CD8-positive, alpha-beta memory T cell (primary cell): ENCODE measurements around the gene VEZF1. TPM values are rescaled to one million over a fixed set of nuclear protein-coding genes. Genes with fewer than 3 reads are reported as not detected.
A peak's percentile ranks its signal among the peaks of the same experiment; 100 is the strongest.

Source experiments
- CTCF ChIA-PET: fragments of 350-600 bp; sonication (Branson Sonifier 250); formaldehyde crosslinking; loops from one replicate; lab custom pipeline; 2021; ENCODE audit warnings: antibody characterized with exemption; lab: Charles Lee
- POLR2A ChIA-PET: fragments of 350-600 bp; sonication (Branson Sonifier 250); formaldehyde crosslinking; loops from one replicate; lab custom pipeline; 2021; ENCODE audit warnings: antibody characterized with exemption; lab: Charles Lee
- DNase-seq, 5 donors: peaks; one replicate each; pipeline versions ENCODE4 v3.0.0 to v3.0.0-alpha.2; 2020 to 2022; ENCODE audit warnings: mixed read lengths in 1 of 5
- H3K27ac ChIP-seq: one replicate; pipeline ENCODE4 v1.7.0; 2013; ENCODE audit warnings: low read depth, mild to moderate bottlenecking, low read length, moderate library complexity
- H3K27me3 ChIP-seq: 2 replicates; pipeline ENCODE4 v1.7.0; 2013; ENCODE audit warnings: low read length, mild to moderate bottlenecking; ENCODE audit not compliant: insufficient read depth, poor library complexity, severe bottlenecking
- H3K36me3 ChIP-seq: 2 replicates; pipeline ENCODE4 v1.7.0; 2013; ENCODE audit warnings: mild to moderate bottlenecking, low read length, moderate library complexity; ENCODE audit not compliant: insufficient read depth
- H3K4me1 ChIP-seq: 2 replicates; pipeline ENCODE4 v1.7.0; 2013; ENCODE audit warnings: mild to moderate bottlenecking, low read length, moderate library complexity; ENCODE audit not compliant: insufficient read depth
- H3K4me3 ChIP-seq: 2 replicates; pipeline ENCODE4 v1.7.0; 2013; ENCODE audit warnings: mild to moderate bottlenecking, low read length
- H3K9me3 ChIP-seq: 2 replicates; pipeline ENCODE4 v1.7.0; 2013; ENCODE audit warnings: mild to moderate bottlenecking, low read length
- H3K27ac Mint-ChIP-seq, 8 donors: one replicate each; pipeline ENCODE4 v1.8.0; 2020 to 2021; ENCODE audit warnings: mixed read lengths in 8 of 8, mild to moderate bottlenecking in 6 of 8, inconsistent platforms in 3 of 8, moderate library complexity in 3 of 8
- H3K27me3 Mint-ChIP-seq, 2 donors: one replicate each; pipeline ENCODE4 v1.8.0; 2020 to 2021; ENCODE audit warnings: mixed read lengths in 2 of 2, mild to moderate bottlenecking in 1 of 2, moderate library complexity in 1 of 2
- H3K36me3 Mint-ChIP-seq, 3 donors: one replicate each; pipeline ENCODE4 v1.8.0; 2020 to 2021; ENCODE audit warnings: mixed read lengths in 3 of 3, inconsistent platforms in 1 of 3, mild to moderate bottlenecking in 1 of 3
- H3K4me1 Mint-ChIP-seq, 3 donors: one replicate each; pipeline ENCODE4 v1.8.0; 2020 to 2021; ENCODE audit warnings: mixed read lengths in 3 of 3, inconsistent platforms in 1 of 3, mild to moderate bottlenecking in 1 of 3
- H3K4me3 Mint-ChIP-seq, 7 donors: one replicate each; pipeline ENCODE4 v1.8.0; 2020 to 2021; ENCODE audit warnings: mixed read lengths in 7 of 7, mild to moderate bottlenecking in 6 of 7, moderate library complexity in 4 of 7, inconsistent platforms in 2 of 7
- H3K9me3 Mint-ChIP-seq, 5 donors: one replicate each; pipeline ENCODE4 v1.8.0; 2020 to 2022; ENCODE audit warnings: mixed read lengths in 5 of 5, mild to moderate bottlenecking in 3 of 5, moderate library complexity in 2 of 5, inconsistent platforms in 1 of 5
- polyA plus RNA-seq: library from polyadenylated mRNA; unstranded; fragments of 300-500 nt; fragmentation: Illumina TruSeq; gene quantifications from one replicate; pipeline ENCODE4 v1.2.3, GENCODE V29; 2021
- total RNA-seq, 2 experiments: library from RNA; stranded (reverse); gene quantifications; one replicate each; pipeline ENCODE4 v1.2.3, GENCODE V29; 2021

Gene VEZF1
- total and polyA plus RNA-seq, 3 experiments from 2014 or later = 29.1 to 50.8 (median 29.5) TPM

- Mint-ChIP-seq H3K36me3 (peaks cover 0 to 1% (median 1%) of the 10 kb centered on the region in 3 donors), H3K4me1 (peaks cover 20 to 31% (median 28%) of the 10 kb centered on the region in 3 donors), H3K9me3 (no peaks in the 10 kb centered on the region), H3K27ac (peak overlapping the region in 5 of 8 donors; percentile 12 to 89 (median 43)), H3K27me3 (peaks cover 2 to 12% of the 10 kb centered on the region in 2 donors), H3K4me3 (peak overlapping the region; percentile 86 to 94 (median 92))
- Histone ChIP-seq H3K4me3 (peak overlapping the region; percentile 70), H3K9me3 (no peaks in the 10 kb centered on the region), H3K27me3 (no peaks in the 10 kb centered on the region), H3K4me1 (peaks cover 22% of the 10 kb centered on the region), H3K36me3 (no peaks in the 10 kb centered on the region), H3K27ac (no peak overlapping the region)
- no peak for DNase-seq
- POLR2A ChIA-PET = interaction anchor here (1.0 to 1.9 kb wide), 3 partner anchors 8 to 137 kb away, joined by 5 to 6 read pairs (median 6); no protein-coding TSS in a partner anchor
- CTCF ChIA-PET = interaction anchor here (0.8 to 2.4 kb wide), 2 partner anchors 9 to 52 kb away, joined by 3 to 7 read pairs; no protein-coding TSS in a partner anchor
Observed at GRCh38 chr17:57947369-57947768, 40.7 kb downstream of the VEZF1 start.

GRCh38 chr17:57946798-57947358, 41.2 kb downstream of the VEZF1 start:
- Mint-ChIP-seq H3K36me3 (peaks cover 0 to 1% (median 1%) of the 10 kb centered on the region in 3 donors), H3K9me3 (no peaks in the 10 kb centered on the region), H3K4me3 (peak overlapping the region; percentile 86 to 94 (median 92)), H3K27me3 (peaks cover 1 to 12% of the 10 kb centered on the region in 2 donors), H3K27ac (peak overlapping the region in 6 of 8 donors; percentile 12 to 90 (median 67)), H3K4me1 (peaks cover 20 to 31% (median 27%) of the 10 kb centered on the region in 3 donors)
- CTCF ChIA-PET = interaction anchor here (0.8 to 2.4 kb wide), 2 partner anchors 9 to 53 kb away, joined by 3 to 7 read pairs; no protein-coding TSS in a partner anchor
- Histone ChIP-seq H3K27me3 (no peaks in the 10 kb centered on the region), H3K9me3 (no peaks in the 10 kb centered on the region), H3K4me1 (peaks cover 22% of the 10 kb centered on the region), H3K27ac (no peak overlapping the region), H3K4me3 (peak overlapping the region; percentile 70), H3K36me3 (no peaks in the 10 kb centered on the region)
- peak in 3 of 5 donors; percentile 25 to 53 (median 34) for DNase-seq
- POLR2A ChIA-PET = interaction anchor here (1.0 to 1.9 kb wide), 3 partner anchors 8 to 137 kb away, joined by 5 to 6 read pairs (median 6); no protein-coding TSS in a partner anchor

DNA sequence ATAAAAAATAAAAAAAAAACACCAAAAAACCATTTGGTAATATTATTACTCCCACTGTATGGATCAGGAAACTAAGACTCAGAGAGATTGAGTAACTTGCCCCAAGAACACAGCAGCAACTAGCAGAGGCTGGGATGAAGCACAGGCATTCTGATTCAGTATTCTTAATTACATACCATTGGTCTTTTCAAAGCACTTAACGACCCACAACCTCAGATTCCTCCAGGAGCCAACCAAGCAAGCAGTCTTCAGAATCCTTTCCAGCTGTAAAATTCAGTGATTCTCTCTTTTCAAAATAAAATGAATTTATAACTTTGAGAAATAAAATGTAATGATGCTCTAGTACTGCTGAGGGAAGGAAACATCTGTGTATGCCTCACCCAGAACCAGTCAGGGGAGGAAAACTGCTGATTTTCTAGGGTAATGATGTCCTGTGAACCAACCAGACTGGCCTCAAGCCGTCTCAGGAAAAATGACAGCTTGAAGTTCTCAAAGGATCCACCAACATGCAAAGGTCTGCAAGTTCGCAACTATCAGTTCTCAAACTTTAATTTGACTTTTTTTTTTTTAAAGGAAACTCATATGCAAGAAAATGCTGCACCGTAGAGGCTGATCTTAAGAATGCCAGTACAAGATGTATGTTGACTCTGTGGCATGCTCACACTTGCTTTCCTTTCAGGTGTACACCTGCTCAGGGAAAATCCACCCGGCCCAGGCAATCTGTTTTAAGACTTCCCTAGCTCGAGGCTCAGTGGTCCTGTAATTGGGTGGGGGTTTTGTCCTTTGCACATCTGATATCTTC, 41.9 kb downstream of the VEZF1 start:
- H3K4me3 ChIP-seq = peak overlapping the region; percentile 70
- H3K4me3 Mint-ChIP-seq = peak overlapping the region; percentile 86 to 94 (median 92)
- peak overlapping the region in 7 of 8 donors; percentile 12 to 90 (median 66) for H3K27ac Mint-ChIP-seq
- H3K27ac ChIP-seq = no peak overlapping the region
- H3K9me3 Mint-ChIP-seq = no peaks in the 10 kb centered on the region
- no peak for DNase-seq
- H3K4me1 Mint-ChIP-seq = peaks cover 20 to 30% (median 26%) of the 10 kb centered on the region in 3 donors
- ChIA-PET CTCF (interaction anchor here (0.8 to 2.4 kb wide), 2 partner anchors 10 to 53 kb away, joined by 3 to 7 read pairs; no protein-coding TSS in a partner anchor), POLR2A (interaction anchor here (1.4 to 1.9 kb wide), 2 partner anchors 10 to 138 kb away, joined by 5 to 6 read pairs; no protein-coding TSS in a partner anchor)
- peaks cover 0 to 12% of the 10 kb centered on the region in 2 donors for H3K27me3 Mint-ChIP-seq
- no peaks in the 10 kb centered on the region for H3K9me3 ChIP-seq
- H3K36me3 ChIP-seq = no peaks in the 10 kb centered on the region
- peaks cover 0 to 1% (median 1%) of the 10 kb centered on the region in 3 donors for H3K36me3 Mint-ChIP-seq
- H3K4me1 ChIP-seq = peaks cover 22% of the 10 kb centered on the region
- no peaks in the 10 kb centered on the region for H3K27me3 ChIP-seq

- no peak for DNase-seq
- Histone ChIP-seq H3K36me3 (no peaks in the 10 kb centered on the region), H3K4me3 (no peak overlapping the region), H3K4me1 (peaks cover 22% of the 10 kb centered on the region), H3K27ac (no peak overlapping the region), H3K9me3 (no peaks in the 10 kb centered on the region), H3K27me3 (no peaks in the 10 kb centered on the region)
- H3K36me3 Mint-ChIP-seq = peaks cover 0 to 1% (median 1%) of the 10 kb centered on the region in 3 donors
- peaks cover 2 to 19% of the 10 kb centered on the region in 2 donors for H3K27me3 Mint-ChIP-seq
- peak overlapping the region in 1 of 8 donors; percentile 3 for H3K27ac Mint-ChIP-seq
- ChIA-PET CTCF (no interaction called here), POLR2A (no interaction called here)
- H3K9me3 Mint-ChIP-seq = no peaks in the 10 kb centered on the region
- peaks cover 20 to 26% (median 25%) of the 10 kb centered on the region in 3 donors for H3K4me1 Mint-ChIP-seq
- no peak overlapping the region for H3K4me3 Mint-ChIP-seq
Observed at GRCh38 chr17:57944908-57945307, 43.1 kb downstream of the VEZF1 start.

GRCh38 chr17:57943645-57944044, 44.4 kb downstream of the VEZF1 start:
- no peaks in the 10 kb centered on the region for H3K27me3 ChIP-seq
- H3K4me1 Mint-ChIP-seq = peaks cover 18 to 27% (median 23%) of the 10 kb centered on the region in 3 donors
- no peaks in the 10 kb centered on the region for H3K9me3 Mint-ChIP-seq
- no peak overlapping the region for H3K4me3 Mint-ChIP-seq
- H3K4me3 ChIP-seq = no peak overlapping the region
- no peak for DNase-seq
- no peak overlapping the region for H3K27ac ChIP-seq
- peaks cover 0 to 1% (median 1%) of the 10 kb centered on the region in 3 donors for H3K36me3 Mint-ChIP-seq
- ChIA-PET CTCF (no interaction called here), POLR2A (interaction anchor here (0.6 kb wide), 1 partner anchor 408 kb away, joined by 23 read pairs; no protein-coding TSS in a partner anchor)
- no peaks in the 10 kb centered on the region for H3K9me3 ChIP-seq
- no peaks in the 10 kb centered on the region for H3K36me3 ChIP-seq
- no peak overlapping the region for H3K27ac Mint-ChIP-seq
- H3K27me3 Mint-ChIP-seq = peaks cover 2 to 25% of the 10 kb centered on the region in 2 donors
- peaks cover 19% of the 10 kb centered on the region for H3K4me1 ChIP-seq

DNA sequence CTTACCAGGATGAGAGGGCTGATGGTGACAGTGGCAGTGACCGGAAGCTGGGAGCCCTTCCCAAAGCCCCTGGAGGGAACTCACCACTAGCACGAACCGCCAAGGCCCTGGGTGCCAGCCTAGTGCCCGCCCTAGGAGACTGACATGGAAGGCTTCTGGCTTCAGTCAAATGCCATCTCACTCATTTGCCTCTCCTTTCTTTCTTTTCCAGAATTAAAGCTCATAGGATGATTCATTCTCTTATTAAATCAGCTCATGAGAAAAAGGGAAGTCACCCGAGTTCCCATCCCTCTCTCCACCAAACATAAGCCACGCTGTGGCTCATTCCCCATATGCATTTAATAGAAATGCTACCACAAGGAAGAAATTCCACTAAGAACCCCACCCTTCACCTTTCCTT, 44.9 kb downstream of the VEZF1 start:
- Histone ChIP-seq H3K4me1 (peaks cover 14% of the 10 kb centered on the region), H3K9me3 (no peaks in the 10 kb centered on the region), H3K4me3 (no peak overlapping the region), H3K27ac (no peak overlapping the region), H3K36me3 (no peaks in the 10 kb centered on the region), H3K27me3 (no peaks in the 10 kb centered on the region)
- Mint-ChIP-seq H3K4me3 (no peak overlapping the region), H3K9me3 (no peaks in the 10 kb centered on the region), H3K36me3 (peaks cover 0 to 1% (median 1%) of the 10 kb centered on the region in 3 donors), H3K27ac (no peak overlapping the region), H3K27me3 (peaks cover 3 to 28% of the 10 kb centered on the region in 2 donors), H3K4me1 (peaks cover 14 to 25% (median 20%) of the 10 kb centered on the region in 3 donors)
- CTCF ChIA-PET = no interaction called here
- DNase-seq = no peak
- POLR2A ChIA-PET = interaction anchor here (0.6 to 0.7 kb wide), 2 partner anchors 11 to 408 kb away, joined by 3 to 23 read pairs; no protein-coding TSS in a partner anchor

DNA sequence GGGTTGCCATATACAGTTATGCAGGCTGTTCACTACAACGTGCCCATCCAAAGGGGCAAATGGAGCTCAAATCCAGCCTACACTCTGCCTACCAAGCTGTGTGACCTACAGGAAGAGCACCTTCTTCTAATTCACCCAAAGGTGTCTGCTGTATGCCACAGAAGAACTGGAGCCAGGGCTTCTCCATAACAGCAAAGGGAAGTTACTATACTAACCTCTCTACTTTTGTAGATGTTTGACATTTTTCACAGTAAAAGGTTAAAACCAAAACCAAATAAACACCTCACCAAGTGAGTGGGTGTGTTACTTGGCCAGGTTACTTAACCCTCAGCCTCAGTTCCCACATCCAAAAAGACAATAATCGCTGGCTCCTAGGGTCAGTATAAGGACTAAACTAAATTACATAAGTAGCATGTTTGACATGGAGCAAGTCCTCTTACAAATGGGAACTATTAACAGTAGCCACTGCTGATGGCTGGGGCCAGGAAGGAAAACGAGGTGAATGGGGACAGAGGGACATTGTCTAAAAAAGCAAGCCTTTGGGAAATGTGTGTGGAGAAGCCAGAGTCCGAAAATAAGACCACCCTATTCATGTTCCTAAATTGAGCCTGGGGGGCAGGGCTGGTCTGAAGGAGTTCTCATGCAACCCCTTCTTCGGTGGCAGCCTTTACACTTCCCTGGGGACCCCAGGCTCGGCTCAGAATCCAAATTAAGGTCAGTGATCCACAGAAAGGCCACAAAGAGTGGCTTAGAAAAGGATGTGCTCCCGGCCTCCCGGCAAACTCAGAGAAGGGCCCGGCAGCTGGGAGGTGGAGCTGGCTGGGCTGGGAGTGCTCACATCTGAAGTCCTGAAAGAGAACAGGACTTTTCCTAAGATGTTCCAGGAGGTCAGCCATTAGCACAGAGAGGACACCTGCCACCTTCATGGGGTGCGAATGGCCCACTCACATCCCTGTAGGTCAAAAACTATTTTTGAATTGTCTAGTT, 46.4 kb downstream of the VEZF1 start:
- Histone ChIP-seq H3K36me3 (no peaks in the 10 kb centered on the region), H3K9me3 (no peaks in the 10 kb centered on the region), H3K4me3 (no peak overlapping the region), H3K4me1 (peaks cover 6% of the 10 kb centered on the region), H3K27ac (no peak overlapping the region), H3K27me3 (no peaks in the 10 kb centered on the region)
- H3K27me3 Mint-ChIP-seq = peaks cover 4 to 31% of the 10 kb centered on the region in 2 donors
- H3K36me3 Mint-ChIP-seq = peaks cover 0 to under 1% (median 0%) of the 10 kb centered on the region in 3 donors
- no peak overlapping the region for H3K27ac Mint-ChIP-seq
- ChIA-PET POLR2A (no interaction called here), CTCF (no interaction called here)
- no peaks in the 10 kb centered on the region for H3K9me3 Mint-ChIP-seq
- peaks cover 8 to 18% (median 13%) of the 10 kb centered on the region in 3 donors for H3K4me1 Mint-ChIP-seq
- no peak overlapping the region for H3K4me3 Mint-ChIP-seq
- DNase-seq = no peak
